HG03460 (cell line): ENCODE results near the gene SLC13A1.
"Not testable (repeated sequence)": the region's sequence is repeated elsewhere in the genome, so short reads cannot be mapped to it uniquely, and the experiment has no call there.

Source experiments
- ATAC-seq: cut with Tn5 transposase; IDR thresholded peaks from one replicate; pipeline ENCODE4 v1.9.1; 2021; ENCODE audit not compliant: unreplicated experiment

The SLC13A1 gene, protein sequence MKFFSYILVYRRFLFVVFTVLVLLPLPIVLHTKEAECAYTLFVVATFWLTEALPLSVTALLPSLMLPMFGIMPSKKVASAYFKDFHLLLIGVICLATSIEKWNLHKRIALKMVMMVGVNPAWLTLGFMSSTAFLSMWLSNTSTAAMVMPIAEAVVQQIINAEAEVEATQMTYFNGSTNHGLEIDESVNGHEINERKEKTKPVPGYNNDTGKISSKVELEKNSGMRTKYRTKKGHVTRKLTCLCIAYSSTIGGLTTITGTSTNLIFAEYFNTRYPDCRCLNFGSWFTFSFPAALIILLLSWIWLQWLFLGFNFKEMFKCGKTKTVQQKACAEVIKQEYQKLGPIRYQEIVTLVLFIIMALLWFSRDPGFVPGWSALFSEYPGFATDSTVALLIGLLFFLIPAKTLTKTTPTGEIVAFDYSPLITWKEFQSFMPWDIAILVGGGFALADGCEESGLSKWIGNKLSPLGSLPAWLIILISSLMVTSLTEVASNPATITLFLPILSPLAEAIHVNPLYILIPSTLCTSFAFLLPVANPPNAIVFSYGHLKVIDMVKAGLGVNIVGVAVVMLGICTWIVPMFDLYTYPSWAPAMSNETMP

GRCh38 chr7:123199883-123200282 is at the start of gene SLC13A1:
Gene SLC13A1, minus strand, starts transcription at chr7:123199969. Its CDS starts 23 bp downstream, at chr7:123199946.
- ATAC-seq = no peak

DNA sequence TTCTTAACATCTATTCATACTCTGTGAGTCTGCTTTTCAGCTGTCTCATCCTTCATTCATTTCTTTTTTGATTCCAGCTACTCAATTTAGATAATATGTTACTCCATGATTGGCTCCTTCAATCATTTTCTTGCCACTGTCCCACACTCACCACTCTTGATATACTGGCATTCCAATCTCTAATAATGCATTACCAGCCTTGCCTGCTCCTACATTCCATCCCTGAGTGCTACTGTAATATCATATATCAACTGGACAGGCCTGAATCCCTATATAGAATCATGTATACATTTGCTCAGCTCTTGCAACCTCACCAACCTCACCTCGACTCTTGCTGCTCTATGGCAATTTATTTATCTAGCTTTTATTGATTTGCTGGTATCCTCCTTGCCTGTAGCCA is 45.0 kb upstream of the SLC13A1 start:
- no peak for ATAC-seq

- no peak for ATAC-seq
These were observed 42.8 kb upstream of the SLC13A1 start for GRCh38 chr7:123242467-123243092.

DNA sequence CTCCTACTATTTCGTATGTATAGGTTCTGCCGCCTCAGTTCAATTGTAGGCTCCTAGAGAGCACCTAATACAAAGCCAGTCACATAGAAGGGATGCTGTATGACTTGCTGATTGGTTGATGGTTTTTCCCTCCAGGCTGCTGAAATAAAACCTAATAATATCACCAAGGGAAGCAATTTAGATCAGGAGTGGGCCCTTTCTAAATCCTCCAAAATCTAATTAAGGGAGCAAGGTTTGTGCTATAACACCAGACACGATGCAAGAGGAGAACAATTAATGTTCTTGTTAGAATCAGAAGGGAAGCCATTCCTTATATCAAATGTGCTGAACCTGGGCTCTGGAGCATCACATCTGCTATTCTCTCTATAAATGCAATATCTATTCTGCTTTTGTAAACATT is 42.0 kb upstream of the SLC13A1 start:
- no peak for ATAC-seq

DNA sequence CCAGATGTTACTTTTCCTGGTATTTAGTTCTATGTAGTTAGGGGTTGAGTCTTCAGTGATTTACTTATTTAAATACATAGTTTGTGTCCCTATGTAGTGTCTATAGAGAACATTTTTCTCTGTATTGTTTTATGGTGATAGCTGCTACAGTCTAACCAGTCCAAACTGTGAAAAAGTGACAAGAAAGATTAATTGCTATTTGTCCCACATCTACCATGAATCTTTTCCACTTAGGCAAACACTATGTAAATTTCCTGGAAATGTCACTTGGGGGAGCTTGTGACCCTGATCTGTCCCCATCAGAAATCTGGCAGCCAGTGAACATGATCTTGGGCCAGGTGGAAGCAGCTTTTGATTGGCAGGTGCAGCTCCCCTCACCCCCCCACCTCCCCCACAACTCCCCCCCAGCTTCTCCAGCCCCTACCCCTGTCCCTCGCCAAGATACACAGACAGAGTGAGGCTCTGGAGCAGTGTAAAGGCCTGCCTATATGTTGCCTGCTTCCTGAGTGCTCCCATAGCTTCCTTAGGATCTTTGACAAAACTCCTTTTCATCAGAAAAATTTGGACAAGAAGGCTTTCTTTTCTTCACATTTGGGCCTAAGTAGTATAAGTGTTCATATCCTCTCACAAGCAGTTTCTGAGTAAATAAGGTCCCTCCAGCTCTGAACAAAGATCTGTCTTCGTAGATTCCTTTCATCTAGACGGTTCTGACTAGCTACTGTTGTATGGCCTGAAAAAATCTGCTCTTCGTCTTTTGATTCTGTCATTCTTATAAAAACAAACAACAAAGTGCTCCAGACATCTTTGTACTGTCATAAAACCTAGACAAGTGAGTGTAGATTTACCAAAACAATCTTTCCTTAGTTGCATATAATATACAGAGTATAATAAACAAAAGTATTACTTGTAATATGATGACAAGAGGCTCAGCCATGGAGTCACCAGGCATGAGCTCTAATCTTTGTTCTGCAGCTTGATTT is 31.5 kb upstream of the SLC13A1 start:
- ATAC-seq = no peak

DNA sequence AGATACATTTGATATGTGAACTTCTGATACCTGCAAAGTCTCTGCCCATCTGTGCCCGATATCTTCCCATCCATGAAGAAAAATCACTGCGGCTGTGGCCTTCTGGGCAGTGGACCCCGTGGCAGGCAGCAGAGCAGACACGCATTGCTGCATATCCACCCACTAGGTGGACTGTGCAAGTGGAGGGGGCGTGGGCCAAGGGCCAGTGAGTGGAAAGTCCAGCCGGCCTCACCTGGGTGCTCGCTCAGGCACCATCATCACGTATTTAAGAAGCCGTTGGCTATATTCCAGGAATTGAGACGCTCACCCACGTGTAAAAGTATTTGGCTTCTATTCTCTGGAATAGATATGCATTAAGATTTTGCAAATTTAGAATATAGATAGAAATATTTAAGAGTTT is 30.8 kb upstream of the SLC13A1 start:
- ATAC-seq = no peak

GRCh38 chr7:123230147-123230546 is 30.4 kb upstream of the SLC13A1 start:
- no peak for ATAC-seq

- no peak for ATAC-seq
These were observed 29.7 kb upstream of the SLC13A1 start for GRCh38 chr7:123229426-123229825.

DNA sequence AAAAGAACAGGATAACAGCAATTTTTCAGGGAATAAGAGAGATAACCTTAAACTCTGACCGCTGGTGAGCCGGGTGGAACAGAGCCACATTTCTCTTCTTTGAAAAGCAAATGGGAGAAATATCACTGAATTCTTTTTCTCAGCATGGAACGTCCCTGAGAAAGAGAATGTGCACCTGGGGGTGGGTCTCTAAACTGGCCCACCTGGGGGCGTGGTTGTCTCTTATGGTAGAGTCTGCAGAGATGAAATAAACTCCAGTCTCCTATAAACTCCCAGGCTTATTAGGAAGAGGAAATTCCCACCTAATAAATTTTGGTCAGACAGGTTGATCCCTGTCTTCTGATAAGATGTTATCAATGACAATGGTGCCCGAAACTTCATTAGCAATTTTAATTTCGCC is 27.9 kb upstream of the SLC13A1 start:
- ATAC-seq = not testable (repeated sequence)

- ATAC-seq = no peak
These were observed 20.6 kb upstream of the SLC13A1 start for GRCh38 chr7:123220396-123220795.

DNA sequence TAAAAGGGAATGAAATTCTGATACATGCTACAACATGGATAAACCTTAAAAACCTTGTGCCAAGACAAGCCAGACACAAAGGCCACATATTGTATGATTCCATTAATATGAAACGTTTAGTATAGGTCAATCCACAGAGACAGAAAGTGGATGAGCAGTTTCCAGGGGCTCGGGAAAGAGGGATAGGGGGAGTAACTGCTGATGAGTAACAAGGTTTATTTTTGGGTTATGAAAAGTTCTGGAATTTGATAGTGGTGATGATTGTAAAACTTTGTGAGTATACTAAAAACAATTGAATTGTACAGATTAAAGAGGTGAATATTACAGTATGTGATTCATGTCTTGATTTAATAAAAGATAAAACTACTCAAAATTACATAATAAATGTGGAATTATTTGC is 19.1 kb upstream of the SLC13A1 start:
- ATAC-seq = no peak

DNA sequence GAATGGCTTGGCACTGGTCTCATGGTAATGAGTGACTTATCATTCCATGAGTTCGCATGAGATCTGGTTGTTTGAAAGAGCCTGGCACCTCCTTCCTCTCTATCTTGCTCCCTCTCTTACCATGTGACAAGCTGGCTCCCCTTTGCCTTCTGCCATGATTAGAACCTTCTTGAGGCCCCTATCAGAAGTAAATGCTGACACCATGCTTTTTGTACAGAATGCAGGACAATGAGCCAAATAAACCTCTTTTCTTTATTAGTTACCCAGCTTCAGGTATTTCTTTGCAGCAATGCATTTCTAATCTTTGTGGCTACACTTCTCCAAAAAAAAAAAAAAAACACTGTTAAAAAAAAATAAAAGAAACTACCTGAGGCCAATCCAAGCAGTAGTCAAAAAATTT is 17.1 kb upstream of the SLC13A1 start:
- ATAC-seq = no peak

DNA sequence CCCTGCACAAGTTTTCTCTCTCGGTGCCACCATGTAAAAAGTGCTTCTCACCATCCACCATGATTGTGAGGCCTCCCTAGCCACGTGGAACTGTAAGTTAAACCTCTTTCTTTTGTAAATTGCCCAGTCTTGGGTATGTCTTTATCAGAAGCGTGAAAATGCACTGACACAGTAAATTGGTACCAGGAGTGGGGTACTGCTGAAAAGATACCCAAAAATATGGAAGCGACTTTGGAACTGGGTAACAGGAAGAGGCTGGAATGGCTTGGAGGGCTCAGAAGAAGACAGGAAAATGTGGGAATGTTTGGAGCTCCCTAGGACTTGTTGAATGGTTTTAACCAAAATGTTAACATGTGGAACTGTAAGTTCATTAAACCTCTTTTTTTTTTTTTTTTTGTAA is 15.6 kb upstream of the SLC13A1 start:
- ATAC-seq = no peak

GRCh38 chr7:123211545-123211944 is 11.8 kb upstream of the SLC13A1 start:
- no peak for ATAC-seq

- no peak for ATAC-seq
These were observed 11.2 kb upstream of the SLC13A1 start for GRCh38 chr7:123210986-123211385.

- ATAC-seq = no peak
These were observed 10.0 kb upstream of the SLC13A1 start for GRCh38 chr7:123209786-123210185.

- no peak for ATAC-seq
These were observed 9.0 kb upstream of the SLC13A1 start for GRCh38 chr7:123208793-123209192.

DNA sequence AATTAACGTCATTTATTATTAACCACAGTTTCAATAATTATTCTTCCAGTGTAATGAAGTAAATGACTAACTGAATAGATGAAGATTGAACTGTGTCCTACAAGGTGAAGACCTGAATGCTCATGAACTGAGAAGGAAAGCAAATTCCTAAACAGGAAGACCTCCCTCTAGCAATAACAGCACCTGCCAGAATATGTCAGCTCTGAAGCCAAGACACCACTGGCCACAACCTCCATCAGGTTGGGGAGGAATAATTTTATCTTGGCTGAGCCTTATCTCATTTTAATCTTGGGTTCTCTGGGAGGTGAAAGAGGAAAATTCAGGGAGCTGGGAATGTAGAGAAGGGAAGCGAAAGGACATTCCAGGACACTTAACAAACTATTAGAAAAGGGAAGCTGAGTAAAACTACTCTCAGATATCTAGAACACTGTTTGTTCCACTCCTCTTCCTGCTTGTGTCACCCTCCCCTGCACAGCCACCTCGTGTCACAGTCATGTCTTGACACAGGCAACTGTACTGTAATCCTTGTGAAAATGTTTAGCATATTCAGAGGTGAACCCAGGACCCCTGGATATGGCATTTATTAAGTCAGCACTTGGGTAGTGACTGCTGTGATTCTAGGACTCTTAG is 4.6 kb upstream of the SLC13A1 start:
- no peak for ATAC-seq

GRCh38 chr7:123201901-123202300 is 2.1 kb upstream of the SLC13A1 start:
- no peak for ATAC-seq
